Endothelial cell of umbilical vein (primary cell): ENCODE measurements around the gene KANK4. TPM values are rescaled to one million over a fixed set of nuclear protein-coding genes. Genes with fewer than 3 reads are reported as not detected.

Experiments
- BruUV-seq: library from RNA; stranded (reverse); fragments of 400-500 nt; replicated peaks from 2 replicates; lab custom pipeline; 2021; lab: Mats Ljungman, UMichigan
- CTCF ChIA-PET: fragments of 300-600, 350-600 bp; sonication (Branson Sonifier 250); formaldehyde crosslinking; loops from one replicate; lab custom pipeline; 2021; ENCODE audit warnings: antibody characterized with exemption, inconsistent platforms; lab: Charles Lee
- POLR2A ChIA-PET: fragments of 300-600, 350-600 bp; sonication (Branson Sonifier 250); formaldehyde crosslinking; loops from one replicate; lab custom pipeline; 2021; ENCODE audit warnings: antibody characterized with exemption, inconsistent platforms; lab: Charles Lee
- DNase-seq: peaks from one replicate; pipeline ENCODE4 v3.0.0-alpha.2; 2011; ENCODE audit warnings: low read depth, low spot score
- FAIRE-seq: peaks from 2 replicates; lab custom pipeline; 2011; peaks lifted over from hg19 to GRCh38; lab: Jason Lieb, UNC
- H2AFZ ChIP-seq: 2 replicates; pipeline ENCODE4 v1.6.0; 2012; ENCODE audit warnings: low read depth, low read length, control low read depth, inconsistent platforms
- H3K27ac ChIP-seq: 2 replicates; pipeline ENCODE4 v1.5.1; 2011; ENCODE audit warnings: low read depth, mild to moderate bottlenecking, control low read depth, low read length, moderate library complexity; ENCODE audit not compliant: insufficient read depth
- H3K27me3 ChIP-seq, 2 experiments: 2 replicates each; pipeline versions ENCODE4 v1.6.0 to v1.6.1; 2011; ENCODE audit warnings: low read length in 2 of 2, mixed read lengths in 1 of 2; ENCODE audit not compliant: control insufficient read depth in 2 of 2, insufficient read depth in 2 of 2
- H3K36me3 ChIP-seq, 2 experiments: 2 replicates in 1 of 2; 3 replicates in 1 of 2; pipeline ENCODE4 v1.5.1; 2011; ENCODE audit warnings: low read length in 2 of 2, mild to moderate bottlenecking in 1 of 2, moderate library complexity in 1 of 2; ENCODE audit not compliant: control insufficient read depth in 2 of 2, insufficient read depth in 2 of 2; ENCODE audit errors: extremely low read depth in 1 of 2
- H3K4me1 ChIP-seq: 3 replicates; pipeline ENCODE4 v1.5.1; 2011; ENCODE audit warnings: mild to moderate bottlenecking, low read length; ENCODE audit not compliant: control insufficient read depth, insufficient read depth; ENCODE audit errors: extremely low read depth
- H3K4me2 ChIP-seq: 2 replicates; pipeline ENCODE4 v1.6.1; 2011; ENCODE audit warnings: low read length, control low read depth, mixed read lengths; ENCODE audit not compliant: insufficient read depth
- H3K4me3 ChIP-seq, 3 experiments: fragments of 200-600 bp in 1 of 3; sonication (generic), shearing (Covaris generic) in 1 of 3; replicated peaks in 1 of 3; 2 replicates each; pipeline ENCODE4 v1.5.1; 2011 to 2016; ENCODE audit warnings: control low read depth in 3 of 3, low read length in 3 of 3, mild to moderate bottlenecking in 2 of 3, inconsistent platforms in 1 of 3, low read depth in 1 of 3, moderate library complexity in 1 of 3; ENCODE audit not compliant: insufficient read depth in 1 of 3
- H3K79me2 ChIP-seq: 2 replicates; pipeline ENCODE4 v1.6.0; 2012; ENCODE audit warnings: low read length, inconsistent platforms; ENCODE audit not compliant: control insufficient read depth, insufficient read depth
- H3K9ac ChIP-seq: replicated peaks from 2 replicates; pipeline ENCODE3; 2011; ENCODE audit warnings: low read length, control low read depth; ENCODE audit not compliant: insufficient read depth; ENCODE audit errors: extremely low read depth
- H3K9me1 ChIP-seq: replicated peaks from 3 replicates; pipeline ENCODE4 v1.6.0; 2011; ENCODE audit warnings: mild to moderate bottlenecking, low read length; ENCODE audit not compliant: control insufficient read depth, insufficient read depth; ENCODE audit errors: extremely low read depth
- H3K9me3 ChIP-seq: replicated peaks from 2 replicates; pipeline ENCODE4 v1.5.1; 2012; ENCODE audit warnings: low read length, inconsistent platforms; ENCODE audit not compliant: control insufficient read depth, insufficient read depth
- H4K20me1 ChIP-seq: replicated peaks from 2 replicates; pipeline ENCODE3; 2011; ENCODE audit warnings: mild to moderate bottlenecking, low read length; ENCODE audit not compliant: control insufficient read depth, insufficient read depth; ENCODE audit errors: extremely low read depth
- EZH2 ChIP-seq: IDR thresholded peaks from 2 replicates; pipeline ENCODE4 v1.6.1; 2012; ENCODE audit warnings: borderline replicate concordance, low read depth, mild to moderate bottlenecking, moderate library complexity, low read length, inconsistent platforms; ENCODE audit not compliant: severe bottlenecking
- FOS ChIP-seq: IDR thresholded peaks from 2 replicates; pipeline ENCODE4 v1.6.1; 2011; ENCODE audit warnings: mild to moderate bottlenecking, low read length, moderate library complexity, borderline replicate concordance; ENCODE audit not compliant: insufficient read depth
- GATA2 ChIP-seq: IDR thresholded peaks from 2 replicates; pipeline ENCODE4 v1.7.0; 2011; ENCODE audit warnings: low read depth, mild to moderate bottlenecking, moderate library complexity, mixed read lengths, low read length; ENCODE audit not compliant: insufficient read length, insufficient read depth
- JUN ChIP-seq: IDR thresholded peaks from 2 replicates; pipeline ENCODE4 v1.6.1; 2011; ENCODE audit warnings: borderline replicate concordance, low read depth; ENCODE audit not compliant: insufficient read length, insufficient read depth
- MAX ChIP-seq: IDR thresholded peaks from 2 replicates; pipeline ENCODE4 v1.6.1; 2011; ENCODE audit not compliant: insufficient read depth, insufficient read length
- MYC ChIP-seq: IDR thresholded peaks from one replicate; pipeline ENCODE4 v1.6.1; 2011; ENCODE audit warnings: mild to moderate bottlenecking, low read depth, low read length
- POLR2A ChIP-seq: IDR thresholded peaks from 2 replicates; pipeline ENCODE4 v1.6.1; 2012; ENCODE audit warnings: low read depth, mild to moderate bottlenecking, control low read depth, low read length
- POLR2AphosphoS5 ChIP-seq: IDR thresholded peaks from 2 replicates; pipeline ENCODE4 v1.6.1; 2012; ENCODE audit warnings: low read depth, mild to moderate bottlenecking, control low read depth, low read length, moderate library complexity; ENCODE audit not compliant: insufficient read depth
- dilution Hi-C: fragments of 300-500 bp; cut with MboI; formaldehyde crosslinking; loops from one replicate; pipeline ENCODE4 v1.15.0; 2019; ENCODE audit warnings: low sequenced_read_pairs; ENCODE audit not compliant: extremely low pct_ligation_motif_present
- intact Hi-C: fragments of 100-400 bp; cut with micrococcal nuclease; formaldehyde crosslinking; loops from one replicate; pipeline ENCODE4 v1.10.0; 2022
- polyA plus RNA-seq, 4 experiments: library from polyadenylated mRNA; depleted of rRNA in 3 of 4; stranded (reverse) in 3 of 4; unstranded in 1 of 4; fragments of >200 nt; gene quantifications; 2 replicates each; pipeline versions ENCODE4 v1.2.1 to v1.2.3, GENCODE V29; 2011 to 2012; ENCODE audit warnings: missing spikeins in 1 of 4
- total RNA-seq: library from RNA; stranded (reverse); gene quantifications from 2 replicates; pipeline ENCODE4 v1.2.3, GENCODE V29; 2021
- TF ChIP-seq, protein P1 (sequence below), 2 donors: IDR thresholded peaks; 1 replicate in 1 of 2; 2 replicates in 1 of 2; pipeline ENCODE4 v1.5.1; 2011; ENCODE audit warnings: low read length in 2 of 2, mild to moderate bottlenecking in 2 of 2, moderate library complexity in 2 of 2, control low read depth in 1 of 2, inconsistent platforms in 1 of 2, low read depth in 1 of 2; ENCODE audit not compliant: insufficient read depth in 1 of 2; ENCODE audit errors: extremely low read depth in 1 of 2

KANK4 gene
- total and polyA plus RNA-seq, 2 donors (not counting 3 experiments of a cell fraction or from before 2014, with no cell fraction given) = not detected

DNA sequence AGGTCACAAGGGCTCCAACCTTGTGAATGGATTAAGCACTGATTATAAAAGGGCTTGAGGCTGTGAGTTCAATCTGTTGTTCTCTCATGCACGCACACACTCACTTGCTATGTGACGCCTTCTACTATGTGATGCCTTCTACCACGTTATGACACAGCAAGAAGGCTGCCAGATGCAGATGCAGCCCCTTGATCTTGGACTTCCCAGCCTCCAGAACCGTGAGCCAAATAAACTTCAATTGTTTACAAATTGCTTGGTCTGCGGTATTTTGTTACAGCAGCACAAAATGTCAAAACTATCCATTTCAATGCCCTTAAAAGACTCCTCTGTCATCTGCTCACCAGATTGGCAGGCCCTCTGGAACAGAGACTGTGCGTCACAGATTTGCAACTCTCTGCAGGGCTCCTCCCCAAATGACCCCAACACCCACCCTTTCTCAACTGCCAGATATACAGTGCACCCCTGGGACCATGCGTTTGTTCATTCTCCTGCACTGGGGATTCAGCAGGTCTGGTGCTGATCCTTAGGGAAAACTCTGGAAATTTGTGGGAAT is 47.8 kb upstream of the KANK4 start:
- ChIA-PET POLR2A (no interaction called here), CTCF (no interaction called here)
- TF ChIP-seq GATA2 (no peak), POLR2A (no peak), JUN (no peak), POLR2AphosphoS5 (no peak), FOS (no peak), EZH2 (no peak), MAX (no peak), MYC (no peak)
- TF ChIP-seq, protein P1, sequence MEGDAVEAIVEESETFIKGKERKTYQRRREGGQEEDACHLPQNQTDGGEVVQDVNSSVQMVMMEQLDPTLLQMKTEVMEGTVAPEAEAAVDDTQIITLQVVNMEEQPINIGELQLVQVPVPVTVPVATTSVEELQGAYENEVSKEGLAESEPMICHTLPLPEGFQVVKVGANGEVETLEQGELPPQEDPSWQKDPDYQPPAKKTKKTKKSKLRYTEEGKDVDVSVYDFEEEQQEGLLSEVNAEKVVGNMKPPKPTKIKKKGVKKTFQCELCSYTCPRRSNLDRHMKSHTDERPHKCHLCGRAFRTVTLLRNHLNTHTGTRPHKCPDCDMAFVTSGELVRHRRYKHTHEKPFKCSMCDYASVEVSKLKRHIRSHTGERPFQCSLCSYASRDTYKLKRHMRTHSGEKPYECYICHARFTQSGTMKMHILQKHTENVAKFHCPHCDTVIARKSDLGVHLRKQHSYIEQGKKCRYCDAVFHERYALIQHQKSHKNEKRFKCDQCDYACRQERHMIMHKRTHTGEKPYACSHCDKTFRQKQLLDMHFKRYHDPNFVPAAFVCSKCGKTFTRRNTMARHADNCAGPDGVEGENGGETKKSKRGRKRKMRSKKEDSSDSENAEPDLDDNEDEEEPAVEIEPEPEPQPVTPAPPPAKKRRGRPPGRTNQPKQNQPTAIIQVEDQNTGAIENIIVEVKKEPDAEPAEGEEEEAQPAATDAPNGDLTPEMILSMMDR (IDR thresholded peaks at IDR 0.05; ENCODE audit: extremely low read depth in 1 of 2, insufficient read depth in 1 of 2, low read depth in 1 of 2, low read length in 2 of 2) = no peak
- Histone ChIP-seq H3K4me1 (no peaks in the 10 kb centered on the region), H3K9ac (no peak overlapping the region), H3K27ac (no peak overlapping the region), H2AFZ (no peak overlapping the region), H3K4me2 (no peak overlapping the region), H3K36me3 (no peaks in the 10 kb centered on the region), H3K4me3 (no peak overlapping the region), H3K27me3 (no peaks in the 10 kb centered on the region), H4K20me1 (no peaks in the 10 kb centered on the region), H3K9me3 (no peaks in the 10 kb centered on the region), H3K79me2 (no peaks in the 10 kb centered on the region), H3K9me1 (no peaks in the 10 kb centered on the region)
- DNase-seq (no peak), FAIRE-seq (no peak)
- dilution Hi-C loops (no loop called here), intact Hi-C loops (no loop called here)
- no TSS peak for BruUV-seq
